Chondrocyte (in vitro differentiated cells): ENCODE measurements around the gene CNTF. TPM values are rescaled to one million over a fixed set of nuclear protein-coding genes. Genes with fewer than 3 reads are reported as not detected.

ENCODE experiments used
- DNase-seq: peaks from one replicate; pipeline ENCODE4 v3.0.0; 2021; ENCODE audit warnings: mixed read lengths, low spot score
- H3K27ac Mint-ChIP-seq: one replicate; pipeline ENCODE4 v1.8.0; 2021; ENCODE audit warnings: mild to moderate bottlenecking, moderate library complexity, mixed read lengths; ENCODE audit not compliant: unreplicated experiment
- H3K27me3 Mint-ChIP-seq: 2 replicates; pipeline ENCODE4 v1.8.0; 2021; ENCODE audit warnings: low read depth, mixed read lengths
- H3K36me3 Mint-ChIP-seq: 2 replicates; pipeline ENCODE4 v1.8.0; 2021; ENCODE audit warnings: low read depth, mixed read lengths
- H3K4me1 Mint-ChIP-seq: 2 replicates; pipeline ENCODE4 v1.8.0; 2021; ENCODE audit warnings: low read depth, mild to moderate bottlenecking, mixed read lengths
- H3K4me3 Mint-ChIP-seq: one replicate; pipeline ENCODE4 v1.8.0; 2021; ENCODE audit warnings: mild to moderate bottlenecking, moderate library complexity, mixed read lengths; ENCODE audit not compliant: unreplicated experiment
- H3K9me3 Mint-ChIP-seq: 2 replicates; pipeline ENCODE4 v1.8.0; 2021; ENCODE audit warnings: low read depth, mixed read lengths
- total RNA-seq: library from RNA; stranded (reverse); gene quantifications from 3 replicates; pipeline ENCODE4 v1.2.1, GENCODE V29; 2021
- TF ChIP-seq, protein P1 (sequence below): fragments of 200-600 bp; sonication (generic); IDR thresholded peaks from 2 replicates; pipeline ENCODE4 v1.5.0; 2021; ENCODE audit warnings: antibody characterized with exemption, mild to moderate bottlenecking, moderate library complexity

The CNTF gene
- total RNA-seq, 1 donor from 2014 or later, result 0.92 TPM

DNA sequence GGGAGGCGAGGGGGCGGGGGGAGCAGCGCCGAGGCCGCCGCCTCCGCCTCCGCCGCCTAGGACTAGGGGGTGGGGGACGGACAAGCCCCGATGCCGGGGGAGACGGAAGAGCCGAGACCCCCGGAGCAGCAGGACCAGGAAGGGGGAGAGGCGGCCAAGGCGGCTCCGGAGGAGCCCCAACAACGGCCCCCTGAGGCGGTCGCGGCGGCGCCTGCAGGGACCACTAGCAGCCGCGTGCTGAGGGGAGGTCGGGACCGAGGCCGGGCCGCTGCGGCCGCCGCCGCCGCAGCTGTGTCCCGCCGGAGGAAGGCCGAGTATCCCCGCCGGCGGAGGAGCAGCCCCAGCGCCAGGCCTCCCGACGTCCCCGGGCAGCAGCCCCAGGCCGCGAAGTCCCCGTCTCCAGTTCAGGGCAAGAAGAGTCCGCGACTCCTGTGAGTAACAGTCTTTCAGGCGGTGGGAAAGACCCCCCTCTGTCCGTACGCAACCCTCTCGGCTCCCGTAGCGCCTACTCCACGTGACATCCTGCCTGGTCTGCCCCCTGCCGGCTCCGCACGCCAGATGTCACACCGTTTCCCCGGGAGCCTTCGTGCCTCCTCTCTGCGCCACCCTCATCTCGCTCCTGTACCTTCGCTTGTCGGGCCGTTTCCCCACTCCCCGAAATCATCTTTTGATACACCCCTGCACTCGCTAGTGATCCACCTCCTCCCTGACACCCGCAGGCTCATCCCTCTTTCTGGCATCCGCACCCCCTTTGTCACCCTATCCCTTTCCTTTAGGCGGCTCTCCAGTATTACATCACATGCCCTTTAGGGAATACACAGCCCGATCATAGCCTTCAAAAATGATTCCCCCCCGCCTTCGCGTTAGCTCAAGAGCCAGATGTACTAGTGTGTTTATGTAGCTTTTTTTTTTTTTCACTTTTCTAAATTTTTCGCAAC, 43.0 kb upstream of the CNTF start:
- Mint-ChIP-seq H3K9me3 (no peaks in the 10 kb centered on the region), H3K27ac (peak overlapping the region; percentile 100), H3K4me3 (peak overlapping the region; percentile 97), H3K36me3 (no peaks in the 10 kb centered on the region), H3K27me3 (no peaks in the 10 kb centered on the region), H3K4me1 (peaks cover 58% of the 10 kb centered on the region)
- TF ChIP-seq, protein P1, sequence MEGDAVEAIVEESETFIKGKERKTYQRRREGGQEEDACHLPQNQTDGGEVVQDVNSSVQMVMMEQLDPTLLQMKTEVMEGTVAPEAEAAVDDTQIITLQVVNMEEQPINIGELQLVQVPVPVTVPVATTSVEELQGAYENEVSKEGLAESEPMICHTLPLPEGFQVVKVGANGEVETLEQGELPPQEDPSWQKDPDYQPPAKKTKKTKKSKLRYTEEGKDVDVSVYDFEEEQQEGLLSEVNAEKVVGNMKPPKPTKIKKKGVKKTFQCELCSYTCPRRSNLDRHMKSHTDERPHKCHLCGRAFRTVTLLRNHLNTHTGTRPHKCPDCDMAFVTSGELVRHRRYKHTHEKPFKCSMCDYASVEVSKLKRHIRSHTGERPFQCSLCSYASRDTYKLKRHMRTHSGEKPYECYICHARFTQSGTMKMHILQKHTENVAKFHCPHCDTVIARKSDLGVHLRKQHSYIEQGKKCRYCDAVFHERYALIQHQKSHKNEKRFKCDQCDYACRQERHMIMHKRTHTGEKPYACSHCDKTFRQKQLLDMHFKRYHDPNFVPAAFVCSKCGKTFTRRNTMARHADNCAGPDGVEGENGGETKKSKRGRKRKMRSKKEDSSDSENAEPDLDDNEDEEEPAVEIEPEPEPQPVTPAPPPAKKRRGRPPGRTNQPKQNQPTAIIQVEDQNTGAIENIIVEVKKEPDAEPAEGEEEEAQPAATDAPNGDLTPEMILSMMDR, result peak; percentile 87
- peak; percentile 96 for DNase-seq

DNA sequence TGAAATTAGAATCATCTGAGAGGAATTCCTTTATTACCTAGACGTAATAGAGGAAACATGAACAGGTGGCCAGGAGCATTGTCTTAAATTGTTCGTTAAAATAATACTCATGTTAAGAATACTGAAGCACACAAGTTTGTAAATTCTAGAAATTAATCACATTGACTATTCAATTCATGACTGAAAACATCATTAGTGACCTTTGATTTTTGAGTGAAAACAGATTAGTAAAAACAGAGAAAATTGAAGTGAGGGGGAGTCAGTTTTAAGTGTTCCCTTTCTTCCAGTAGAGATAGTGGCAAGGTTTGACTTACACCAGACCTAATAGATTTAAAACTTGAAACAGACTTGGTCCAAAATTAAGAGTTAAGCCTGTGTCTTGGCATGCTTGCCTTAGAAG, 42.2 kb upstream of the CNTF start:
- no peak for DNase-seq
- TF ChIP-seq, protein P1, result no peak
- Mint-ChIP-seq H3K4me3 (peak overlapping the region; percentile 97), H3K4me1 (peaks cover 50% of the 10 kb centered on the region), H3K9me3 (no peaks in the 10 kb centered on the region), H3K36me3 (no peaks in the 10 kb centered on the region), H3K27ac (peak overlapping the region; percentile 100), H3K27me3 (no peaks in the 10 kb centered on the region)

DNA sequence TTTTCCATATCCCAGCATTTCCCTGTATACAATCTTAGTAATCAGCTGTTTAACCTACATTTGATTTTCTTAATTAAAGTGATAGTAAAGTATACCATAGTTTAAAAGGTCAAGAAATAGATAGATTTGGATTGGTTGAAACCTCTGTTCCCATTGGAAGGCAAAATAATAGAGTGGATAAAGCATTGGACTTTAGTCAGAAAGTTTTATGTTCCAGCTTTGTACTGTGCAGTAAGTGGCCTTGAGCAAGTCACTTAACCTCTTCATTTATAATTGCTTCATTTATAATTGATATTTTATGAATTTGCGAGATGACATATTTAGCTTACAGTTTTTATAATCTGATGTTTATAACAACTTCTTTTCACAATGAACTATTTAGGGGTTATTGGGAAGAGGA, 40.0 kb upstream of the CNTF start:
- no peaks in the 10 kb centered on the region for H3K9me3 Mint-ChIP-seq
- H3K4me1 Mint-ChIP-seq, result peaks cover 34% of the 10 kb centered on the region
- H3K27ac Mint-ChIP-seq, result no peak overlapping the region
- no peaks in the 10 kb centered on the region for H3K27me3 Mint-ChIP-seq
- no peaks in the 10 kb centered on the region for H3K36me3 Mint-ChIP-seq
- TF ChIP-seq, protein P1, result no peak
- H3K4me3 Mint-ChIP-seq, result no peak overlapping the region
- DNase-seq, result no peak

DNA sequence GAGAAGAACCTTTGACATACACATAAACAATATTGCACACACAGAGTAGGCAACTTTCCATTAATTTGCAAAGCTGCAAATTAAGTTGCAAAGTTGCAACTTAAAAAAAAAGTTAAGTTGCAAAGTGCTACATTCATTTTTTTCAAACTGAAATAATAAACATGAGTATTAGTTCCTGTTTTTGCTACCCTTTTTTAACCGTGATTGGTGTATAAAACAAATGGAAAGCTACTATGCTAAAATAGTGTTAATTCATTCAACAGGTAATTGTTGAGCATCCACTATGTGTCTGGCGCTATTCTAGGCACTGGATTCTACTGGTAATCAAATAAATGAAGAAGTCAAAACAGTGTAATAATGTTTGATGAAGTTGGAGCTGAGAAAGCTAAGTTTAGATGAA, 35.5 kb upstream of the CNTF start:
- Mint-ChIP-seq H3K27ac (no peak overlapping the region), H3K4me1 (peaks cover 14% of the 10 kb centered on the region), H3K36me3 (no peaks in the 10 kb centered on the region), H3K4me3 (no peak overlapping the region), H3K27me3 (no peaks in the 10 kb centered on the region), H3K9me3 (no peaks in the 10 kb centered on the region)
- TF ChIP-seq, protein P1, result no peak
- DNase-seq, result no peak

DNA sequence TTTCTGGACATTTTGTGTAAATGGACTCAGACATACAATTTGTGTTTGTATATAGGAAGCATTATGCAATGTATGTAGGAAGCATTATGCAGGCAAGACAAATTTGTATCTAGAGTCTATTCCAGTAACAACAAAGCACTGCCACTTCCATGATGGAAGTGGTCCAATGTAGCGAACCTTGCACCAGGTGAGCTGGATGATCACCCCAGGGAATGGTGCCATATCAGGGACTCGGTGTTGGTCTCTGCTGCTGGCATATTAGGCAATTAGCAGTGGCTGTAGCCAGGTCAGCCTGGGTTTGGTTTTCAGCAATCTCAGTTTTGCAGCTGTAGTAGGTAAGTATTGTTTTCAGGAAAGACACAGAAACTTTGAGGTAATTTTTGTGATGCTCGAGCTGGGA, 30.8 kb upstream of the CNTF start:
- no peak overlapping the region for H3K27ac Mint-ChIP-seq
- no peaks in the 10 kb centered on the region for H3K27me3 Mint-ChIP-seq
- H3K36me3 Mint-ChIP-seq, result peaks cover 5% of the 10 kb centered on the region
- no peak for DNase-seq
- TF ChIP-seq, protein P1, result no peak
- no peak overlapping the region for H3K4me3 Mint-ChIP-seq
- no peaks in the 10 kb centered on the region for H3K9me3 Mint-ChIP-seq
- no peaks in the 10 kb centered on the region for H3K4me1 Mint-ChIP-seq
